Astrocyte of the spinal cord (primary cell): ENCODE data around the gene SLFN11.

Experiments used
- DNase-seq: peaks from one replicate; pipeline ENCODE4 v3.0.0; 2011; ENCODE audit warnings: low read depth, low spot score
- H3K4me3 ChIP-seq: 2 replicates; pipeline ENCODE4 v1.5.1; 2011; ENCODE audit warnings: low read depth, mild to moderate bottlenecking, low read length, moderate library complexity
- CTCF ChIP-seq: IDR thresholded peaks from 2 replicates; pipeline ENCODE4 v1.5.1; 2012; ENCODE audit warnings: low read depth, mild to moderate bottlenecking, low read length, inconsistent platforms
- in situ Hi-C: cut with HindIII; loops from 2 replicates; pipeline ENCODE4 v1.10.0; 2017; ENCODE audit warnings: low sequenced_read_pairs

Gene SLFN11

GRCh38 chr17:35315971-35316370 lies 57.5 kb downstream of the SLFN11 start:
- H3K4me3 ChIP-seq, result no peak overlapping the region
- TF ChIP-seq CTCF, result no peak
- in situ Hi-C loops, result no loop called here
- no peak for DNase-seq

- DNase-seq, result peak; percentile 84
- no peak overlapping the region for H3K4me3 ChIP-seq
- in situ Hi-C loops, result no loop called here
- TF ChIP-seq CTCF, result no peak
Observed at GRCh38 chr17:35315283-35315682, 58.1 kb downstream of the SLFN11 start.

- H3K4me3 ChIP-seq, result no peak overlapping the region
- peak; percentile 2 for DNase-seq
- in situ Hi-C loops, result no loop called here
- no peak for TF ChIP-seq CTCF
Observed at GRCh38 chr17:35314415-35315216, 58.8 kb downstream of the SLFN11 start.

GRCh38 chr17:35313875-35314409 lies 59.5 kb downstream of the SLFN11 start:
- no peak overlapping the region for H3K4me3 ChIP-seq
- in situ Hi-C loops, result no loop called here
- DNase-seq, result no peak
- TF ChIP-seq CTCF, result no peak

GRCh38 chr17:35312790-35313711 lies 60.4 kb downstream of the SLFN11 start:
- H3K4me3 ChIP-seq, result no peak overlapping the region
- peak; percentile 71 for DNase-seq

More at GRCh38 chr17:35312790-35313711, 60.4 kb downstream of the SLFN11 start:
- in situ Hi-C loops, result no loop called here
- TF ChIP-seq CTCF, result peak; percentile 81
